Measurements from ENCODE around the gene NIT1. TPM values are rescaled to one million over a fixed set of nuclear protein-coding genes. Genes with fewer than 3 reads are reported as not detected.
A peak's percentile ranks its signal among the peaks of the same experiment; 100 is the strongest.
"Not testable (repeated sequence)": the region's sequence is repeated elsewhere in the genome, so short reads cannot be mapped to it uniquely, and the experiment has no call there.

NIT1 gene
- total RNA-seq, 1 experiment from 2014 or later: 39.6 TPM

DNA sequence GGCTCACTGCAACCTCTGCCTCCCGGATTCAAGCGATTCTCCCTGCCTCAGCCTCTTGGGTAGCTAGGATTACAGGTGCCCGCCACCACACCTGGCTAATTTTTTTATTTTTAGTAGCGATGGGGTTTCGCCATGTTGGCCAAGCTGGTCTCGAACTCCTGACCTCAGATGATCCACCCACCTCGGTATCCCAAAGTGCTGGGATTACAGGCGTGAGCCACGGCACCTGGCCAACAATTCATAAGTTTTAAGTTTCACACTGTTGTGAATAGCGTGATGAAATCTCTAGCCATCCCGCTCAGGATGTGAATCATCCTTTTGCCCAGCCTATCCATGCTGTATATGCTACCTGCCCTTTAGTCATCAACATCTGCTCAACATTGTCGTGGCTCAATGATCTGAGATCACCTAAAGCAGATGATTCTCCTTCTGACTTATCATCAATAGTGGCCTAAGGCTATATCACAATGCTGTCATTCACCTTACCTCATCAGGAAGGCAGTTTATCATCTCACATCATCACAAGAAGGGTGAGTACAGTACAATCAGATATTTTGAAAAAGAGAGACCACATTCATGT is 2.7 kb upstream of the NIT1 start:
- Histone ChIP-seq H3K18ac (ENCODE audit: insufficient read length, low read depth, low read length) (no peak overlapping the region), H4K91ac (ENCODE audit: insufficient read length, low read depth, low read length) (no peak overlapping the region), H3K27ac (ENCODE audit: insufficient read length, low read depth, low read length) (no peak overlapping the region), H4K20me1 (ENCODE audit: control insufficient read depth, insufficient read depth, insufficient read length) (no peaks in the 10 kb centered on the region), H2BK20ac (ENCODE audit: low read depth, low read length, poor library complexity, severe bottlenecking) (no peak overlapping the region), H4K8ac (replicated peaks; ENCODE audit: insufficient read length, low read depth, low read length) (no peak overlapping the region), H2BK15ac (ENCODE audit: low read depth, low read length) (no peak overlapping the region), H3K4me2 (ENCODE audit: insufficient read depth, insufficient read length, low read length) (no peak overlapping the region), H2BK12ac (ENCODE audit: insufficient read length, low read depth, low read length) (no peak overlapping the region), H3K79me1 (ENCODE audit: insufficient read depth, low read depth, low read length, poor library complexity, severe bottlenecking) (peaks cover 3% of the 10 kb centered on the region), H2AFZ (ENCODE audit: low read length) (no peak overlapping the region), H3K79me2 (ENCODE audit: insufficient read depth, low read length) (peaks cover 10% of the 10 kb centered on the region; the same call in 1 of the 2 replicates), H3K4me1 (ENCODE audit: insufficient read depth, low read length) (peaks cover 5% of the 10 kb centered on the region; the same call in 1 of the 2 replicates), H3K56ac (ENCODE audit: insufficient read length, low read depth, low read length) (no peak overlapping the region), H3K9ac (ENCODE audit: extremely low read depth, insufficient read length, low read length) (no peak overlapping the region), H4K5ac (ENCODE audit: insufficient read length, low read depth, low read length) (no peak overlapping the region), H2BK5ac (ENCODE audit: insufficient read length, low read length) (no peak overlapping the region), H3K9me3 (ENCODE audit: control insufficient read depth, low read depth, low read length) (no peaks in the 10 kb centered on the region), H3K4ac (ENCODE audit: low read depth, low read length) (no peak overlapping the region), H2AK5ac (ENCODE audit: insufficient read length, low read length) (no peak overlapping the region), H2BK120ac (ENCODE audit: low read depth, low read length, poor library complexity, severe bottlenecking) (no peak overlapping the region), H3K27me3 (ENCODE audit: insufficient read depth, low read length) (no peaks in the 10 kb centered on the region), H3T11ph (ENCODE audit: low read length) (no peak overlapping the region), H3K14ac (ENCODE audit: insufficient read depth, low read length) (no peak overlapping the region), H3K23ac (ENCODE audit: insufficient read length, low read depth, low read length) (no peak overlapping the region), H3K23me2 (ENCODE audit: insufficient read length, low read depth, low read length, poor library complexity, severe bottlenecking) (peaks cover 9% of the 10 kb centered on the region)
- Mint-ChIP-seq H3K36me3 (ENCODE audit: insufficient read depth in 1 of 3, low read depth in 3 of 3) (peaks cover 5 to 13% (median 7%) of the 10 kb centered on the region in 3 experiments; a peak in 6 of 7 replicates), H3K9me3 (no peaks in the 10 kb centered on the region), H3K4me1 (peaks cover 23% of the 10 kb centered on the region in 2 experiments), H3K27ac (no peak overlapping the region), H3K4me3 (peak overlapping the region in 1 of 2 experiments; percentile 95; a peak in 1 of 5 replicates), H3K27me3 (ENCODE audit: low read depth) (no peaks in the 10 kb centered on the region)
- DNase-seq: no peak
- no CpG with 5 or more reads among the region's 12 CpGs for WGBS (ENCODE audit: extremely low coverage, insufficient read length, low lambda C conversion rate)
- TF ChIP-seq, protein P1, sequence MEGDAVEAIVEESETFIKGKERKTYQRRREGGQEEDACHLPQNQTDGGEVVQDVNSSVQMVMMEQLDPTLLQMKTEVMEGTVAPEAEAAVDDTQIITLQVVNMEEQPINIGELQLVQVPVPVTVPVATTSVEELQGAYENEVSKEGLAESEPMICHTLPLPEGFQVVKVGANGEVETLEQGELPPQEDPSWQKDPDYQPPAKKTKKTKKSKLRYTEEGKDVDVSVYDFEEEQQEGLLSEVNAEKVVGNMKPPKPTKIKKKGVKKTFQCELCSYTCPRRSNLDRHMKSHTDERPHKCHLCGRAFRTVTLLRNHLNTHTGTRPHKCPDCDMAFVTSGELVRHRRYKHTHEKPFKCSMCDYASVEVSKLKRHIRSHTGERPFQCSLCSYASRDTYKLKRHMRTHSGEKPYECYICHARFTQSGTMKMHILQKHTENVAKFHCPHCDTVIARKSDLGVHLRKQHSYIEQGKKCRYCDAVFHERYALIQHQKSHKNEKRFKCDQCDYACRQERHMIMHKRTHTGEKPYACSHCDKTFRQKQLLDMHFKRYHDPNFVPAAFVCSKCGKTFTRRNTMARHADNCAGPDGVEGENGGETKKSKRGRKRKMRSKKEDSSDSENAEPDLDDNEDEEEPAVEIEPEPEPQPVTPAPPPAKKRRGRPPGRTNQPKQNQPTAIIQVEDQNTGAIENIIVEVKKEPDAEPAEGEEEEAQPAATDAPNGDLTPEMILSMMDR (conservative IDR thresholded peaks at IDR 0.05): no peak

- H3K27ac ChIP-seq (ENCODE audit: insufficient read length, low read depth, low read length); H4K20me1 ChIP-seq (ENCODE audit: control insufficient read depth, insufficient read depth, insufficient read length): not testable (repeated sequence)
- H3K4me3 Mint-ChIP-seq: peak overlapping the region; percentile 95 to 97; a peak in 3 of 5 replicates
Measured at GRCh38 chr1:161115961-161116360, 1.9 kb upstream of the NIT1 start.

More at GRCh38 chr1:161115961-161116360, 1.9 kb upstream of the NIT1 start:
- H3K27ac Mint-ChIP-seq; H2BK5ac ChIP-seq (ENCODE audit: insufficient read length, low read length); H3K27me3 Mint-ChIP-seq (ENCODE audit: low read depth); H3K14ac ChIP-seq (ENCODE audit: insufficient read depth, low read length); H3K18ac ChIP-seq (ENCODE audit: insufficient read length, low read depth, low read length); H3K23ac ChIP-seq (ENCODE audit: insufficient read length, low read depth, low read length); H2BK12ac ChIP-seq (ENCODE audit: insufficient read length, low read depth, low read length); H2AK5ac ChIP-seq (ENCODE audit: insufficient read length, low read length); H2BK15ac ChIP-seq (ENCODE audit: low read depth, low read length); H2BK20ac ChIP-seq (ENCODE audit: low read depth, low read length, poor library complexity, severe bottlenecking); H3K9me3 ChIP-seq (ENCODE audit: control insufficient read depth, low read depth, low read length); H3K56ac ChIP-seq (ENCODE audit: insufficient read length, low read depth, low read length); H3K9ac ChIP-seq (ENCODE audit: extremely low read depth, insufficient read length, low read length); H2BK120ac ChIP-seq (ENCODE audit: low read depth, low read length, poor library complexity, severe bottlenecking); H4K91ac ChIP-seq (ENCODE audit: insufficient read length, low read depth, low read length); H3K4me1 ChIP-seq (ENCODE audit: insufficient read depth, low read length); H3K27me3 ChIP-seq (ENCODE audit: insufficient read depth, low read length); H4K5ac ChIP-seq (ENCODE audit: insufficient read length, low read depth, low read length); H4K8ac ChIP-seq (replicated peaks; ENCODE audit: insufficient read length, low read depth, low read length); H3K23me2 ChIP-seq (ENCODE audit: insufficient read length, low read depth, low read length, poor library complexity, severe bottlenecking); H3K4me2 ChIP-seq (ENCODE audit: insufficient read depth, insufficient read length, low read length); H3K79me1 ChIP-seq (ENCODE audit: insufficient read depth, low read depth, low read length, poor library complexity, severe bottlenecking); DNase-seq; H3K9me3 Mint-ChIP-seq; H3K4ac ChIP-seq (ENCODE audit: low read depth, low read length); H3T11ph ChIP-seq (ENCODE audit: low read length); H2AFZ ChIP-seq (ENCODE audit: low read length): not testable (repeated sequence)
- H3K79me2 ChIP-seq (ENCODE audit: insufficient read depth, low read length): peaks cover 10% of the 10 kb centered on the region; the same call in 1 of the 2 replicates
- Mint-ChIP-seq H3K36me3 (ENCODE audit: insufficient read depth in 1 of 3, low read depth in 3 of 3) (peaks cover 8 to 20% (median 14%) of the 10 kb centered on the region in 3 experiments; a peak in 6 of 7 replicates), H3K4me1 (peaks cover 23 to 24% of the 10 kb centered on the region in 2 experiments)
- WGBS (ENCODE audit: extremely low coverage, insufficient read length, low lambda C conversion rate): no CpG with 5 or more reads among the region's 6 CpGs
